Spleen (tissue), 7 donors: ENCODE results near the gene RNF111.

Experiments
- POLR2A ChIP-seq, 3 donors: fragments of 450-650 bp; IDR thresholded peaks; one replicate each; pipeline ENCODE4 v1.5.1; 2017; ENCODE audit warnings: antibody characterized with exemption in 3 of 3, mild to moderate bottlenecking in 1 of 3
- POLR2AphosphoS5 ChIP-seq, 3 donors: sonication (generic); formaldehyde crosslinking; IDR thresholded peaks; one replicate each; pipeline ENCODE4 v1.5.1; 2017; ENCODE audit warnings: antibody characterized with exemption in 3 of 3
- TF ChIP-seq, protein P1 (sequence below), 11 experiments: fragments of 200-600 bp in 7 of 11; fragments of 450-650 bp in 4 of 11; sonication (generic) in 4 of 11; IDR thresholded peaks in 8 of 11; conservative IDR thresholded peaks in 3 of 11; 1 replicate in 7 of 11; 2 replicates in 4 of 11; pipeline versions ENCODE4 v1.4.0 to v1.8.0; 2016 to 2021; ENCODE audit warnings: antibody characterized with exemption in 11 of 11, inconsistent platforms in 4 of 11, mild to moderate bottlenecking in 1 of 11
- donor health status: DM: no; HTN: no; CAD: no; lungs with moderate emphysema.
- donor health status: DM: no; HTN: no; CAD: no.
- donor health status: DM: no; HTN: no; CAD: no.

DNA sequence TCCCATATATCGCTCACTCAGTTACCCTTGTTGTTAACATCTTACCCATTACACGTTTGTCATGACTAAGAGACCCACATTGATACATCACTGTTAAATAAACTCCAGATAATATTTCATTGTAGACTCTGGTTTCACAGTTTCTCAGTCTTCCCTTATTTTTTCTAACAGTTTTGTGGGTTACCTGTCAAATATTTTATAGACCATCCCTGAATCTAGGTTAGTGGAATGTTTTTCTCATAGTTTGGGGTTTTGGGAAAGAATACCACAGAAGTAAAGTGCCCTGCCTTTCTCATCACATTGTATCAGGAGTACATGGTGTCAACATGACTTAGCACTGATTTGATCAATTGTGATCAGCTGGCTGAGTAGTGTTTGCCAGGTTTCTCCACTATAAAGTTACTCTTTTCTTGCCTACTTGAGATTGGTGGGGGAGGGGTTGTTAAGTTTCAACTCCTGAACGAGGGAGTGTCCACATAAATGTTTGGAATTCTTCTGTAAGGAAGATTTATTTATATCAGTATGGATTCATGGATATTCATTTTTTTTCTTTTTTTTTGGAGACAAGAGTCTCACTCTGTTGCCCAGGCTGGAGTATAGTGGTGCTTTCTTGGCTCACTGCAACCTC lies 25.9 kb downstream of the RNF111 start:
- TF ChIP-seq, protein P1, sequence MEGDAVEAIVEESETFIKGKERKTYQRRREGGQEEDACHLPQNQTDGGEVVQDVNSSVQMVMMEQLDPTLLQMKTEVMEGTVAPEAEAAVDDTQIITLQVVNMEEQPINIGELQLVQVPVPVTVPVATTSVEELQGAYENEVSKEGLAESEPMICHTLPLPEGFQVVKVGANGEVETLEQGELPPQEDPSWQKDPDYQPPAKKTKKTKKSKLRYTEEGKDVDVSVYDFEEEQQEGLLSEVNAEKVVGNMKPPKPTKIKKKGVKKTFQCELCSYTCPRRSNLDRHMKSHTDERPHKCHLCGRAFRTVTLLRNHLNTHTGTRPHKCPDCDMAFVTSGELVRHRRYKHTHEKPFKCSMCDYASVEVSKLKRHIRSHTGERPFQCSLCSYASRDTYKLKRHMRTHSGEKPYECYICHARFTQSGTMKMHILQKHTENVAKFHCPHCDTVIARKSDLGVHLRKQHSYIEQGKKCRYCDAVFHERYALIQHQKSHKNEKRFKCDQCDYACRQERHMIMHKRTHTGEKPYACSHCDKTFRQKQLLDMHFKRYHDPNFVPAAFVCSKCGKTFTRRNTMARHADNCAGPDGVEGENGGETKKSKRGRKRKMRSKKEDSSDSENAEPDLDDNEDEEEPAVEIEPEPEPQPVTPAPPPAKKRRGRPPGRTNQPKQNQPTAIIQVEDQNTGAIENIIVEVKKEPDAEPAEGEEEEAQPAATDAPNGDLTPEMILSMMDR (IDR thresholded peaks at IDR 0.05 in 8 of 11, conservative IDR thresholded peaks at IDR 0.05 in 3 of 11) = no peak
- TF ChIP-seq POLR2A (IDR thresholded peaks at IDR 0.05) = no peak
- no peak for TF ChIP-seq POLR2AphosphoS5 (IDR thresholded peaks at IDR 0.05)
